Stomach (tissue), 9 donors: Measurements from ENCODE around the gene ZNF451. TPM values are rescaled to one million over a fixed set of nuclear protein-coding genes. Genes with fewer than 3 reads are reported as not detected.

Experiments used
- DNase-seq, 2 donors: peaks; one replicate each; pipeline versions ENCODE4 v3.0.0 to v3.0.0-alpha.2; 2013 to 2019
- H3K27ac ChIP-seq, 5 donors: fragments of 200-600 bp in 4 of 5; sonication (generic) in 4 of 5; one replicate each; pipeline ENCODE4 v1.5.1; 2013 to 2019; ENCODE audit warnings: mild to moderate bottlenecking in 1 of 5, moderate library complexity in 1 of 5
- H3K27me3 ChIP-seq, 3 donors: fragments of 200-600 bp; sonication (generic); one replicate each; pipeline ENCODE4 v1.5.1; 2017 to 2019; ENCODE audit warnings: mixed run types in 1 of 3
- H3K36me3 ChIP-seq, 4 donors: fragments of 200-600 bp; sonication (generic); 1 replicate in 3 of 4; 2 replicates in 1 of 4; pipeline ENCODE4 v1.5.1; 2016 to 2019
- H3K4me1 ChIP-seq, 4 donors: fragments of 200-600 bp; sonication (generic); one replicate each; pipeline ENCODE4 v1.5.1; 2016 to 2019
- H3K4me3 ChIP-seq, 4 donors: fragments of 200-600 bp; sonication (generic) in 3 of 4; one replicate each; pipeline ENCODE4 v1.5.1; 2016 to 2019; ENCODE audit warnings: mild to moderate bottlenecking in 1 of 4
- H3K9me3 ChIP-seq, 4 donors: fragments of 200-600 bp; sonication (generic); one replicate each; pipeline ENCODE4 v1.5.1; 2016 to 2019
- CTCF ChIP-seq, 7 experiments: fragments of 450-650 bp in 4 of 7; fragments of 200-600 bp in 3 of 7; sonication (generic) in 3 of 7; IDR thresholded peaks; one replicate each; pipeline ENCODE4 v1.5.1; 2016 to 2019; ENCODE audit warnings: antibody characterized with exemption in 7 of 7, control low read depth in 2 of 7, mild to moderate bottlenecking in 1 of 7
- EP300 ChIP-seq: sonication (generic); formaldehyde crosslinking; IDR thresholded peaks from one replicate; pipeline ENCODE4 v1.6.1; 2017; ENCODE audit warnings: antibody characterized with exemption
- POLR2A ChIP-seq, 4 donors: fragments of 450-650 bp; IDR thresholded peaks; one replicate each; pipeline ENCODE4 v1.6.1; 2016; ENCODE audit warnings: antibody characterized with exemption in 4 of 4, control low read depth in 2 of 4, mild to moderate bottlenecking in 1 of 4, moderate library complexity in 1 of 4
- POLR2AphosphoS5 ChIP-seq, 3 donors: sonication (generic); formaldehyde crosslinking; IDR thresholded peaks; one replicate each; pipeline ENCODE4 v1.6.1; 2016; ENCODE audit warnings: antibody characterized with exemption in 3 of 3
- WGBS, 5 donors: extraction: QIAGEN DNeasy Blood & Tissue Kit in 3 of 5; methylation state at CpG; one replicate each; pipeline versions ENCODE4 v1.1.5 to v1.1.7; 2013 to 2018; 5-methylcytosine and 5-hydroxymethylcytosine counted together
- intact Hi-C: fragments of 100-400 bp; cut with DNase I; formaldehyde crosslinking; loops from one replicate; pipeline ENCODE4 v1.15.1; 2023; ENCODE audit warnings: low total_unique reads
- polyA plus RNA-seq, 3 donors: library from polyadenylated mRNA; stranded (reverse); fragments of 200-250 nt; gene quantifications; one replicate each; pipeline ENCODE4 v1.2.3, GENCODE V29; 2013
- total RNA-seq, 5 donors: library from RNA; depleted of rRNA; stranded (reverse); fragments of >200 nt; gene quantifications; one replicate each; pipeline versions ENCODE4 v1.1.0 to v1.2.3, GENCODE V29; 2014 to 2016
- donor health status: healthy with polysubstance abuse.
- donor health status: Bipolar disorder and iron deficiency.
- donor health status: healthy.

The ZNF451 gene
- total and polyA plus RNA-seq, 8 donors: 6.0 to 402 (median 35.1) TPM

- Histone ChIP-seq H3K4me3 (no peak overlapping the region), H3K27ac (peak overlapping the region in 1 of 5 donors; percentile 59), H3K27me3 (no peaks in the 10 kb centered on the region), H3K36me3 (peaks cover 4 to 41% (median 28%) of the 10 kb centered on the region in 4 donors), H3K9me3 (no peaks in the 10 kb centered on the region), H3K4me1 (peaks cover 0 to 49% (median 24%) of the 10 kb centered on the region in 4 donors)
- intact Hi-C loops: no loop called here
- WGBS, 5 donors: 72 to 88% (median 87%) methylated on average over 3 of the region's 3 CpGs
- TF ChIP-seq POLR2AphosphoS5 (IDR thresholded peaks at IDR 0.05): no peak
- no peak for TF ChIP-seq POLR2A (IDR thresholded peaks at IDR 0.05)
- no peak for TF ChIP-seq EP300
- no peak for TF ChIP-seq CTCF (IDR thresholded peaks at IDR 0.05)
- DNase-seq: no peak
Measured at GRCh38 chr6:57180596-57180995, 90.6 kb downstream of the ZNF451 start.

- no peaks in the 10 kb centered on the region for H3K9me3 ChIP-seq
- H3K36me3 ChIP-seq: peaks cover 4 to 45% (median 28%) of the 10 kb centered on the region in 4 donors
- DNase-seq: peak in 1 of 2 donors; percentile 50
- intact Hi-C loops: no loop called here
- H3K4me3 ChIP-seq: no peak overlapping the region
- peaks cover 0 to 35% (median 18%) of the 10 kb centered on the region in 4 donors for H3K4me1 ChIP-seq
- H3K27me3 ChIP-seq: no peaks in the 10 kb centered on the region
- no peak for TF ChIP-seq CTCF (IDR thresholded peaks at IDR 0.05)
- H3K27ac ChIP-seq: peak overlapping the region in 3 of 5 donors; percentile 50 to 59 (median 52)
- 65 to 86% (median 82%) methylated on average over 2 of the region's 2 CpGs for WGBS, 5 donors
Measured at GRCh38 chr6:57182017-57182432, 92.0 kb downstream of the ZNF451 start.

GRCh38 chr6:57183336-57183735 lies 93.3 kb downstream of the ZNF451 start:
- Histone ChIP-seq H3K9me3 (no peaks in the 10 kb centered on the region), H3K27ac (no peak overlapping the region), H3K4me3 (no peak overlapping the region), H3K36me3 (peaks cover 4 to 51% (median 28%) of the 10 kb centered on the region in 4 donors), H3K4me1 (peaks cover 0 to 24% (median 12%) of the 10 kb centered on the region in 4 donors), H3K27me3 (no peaks in the 10 kb centered on the region)
- no peak for DNase-seq
- intact Hi-C loops: no loop called here
- WGBS, 5 donors: 75 to 95% (median 91%) methylated on average over 2 of the region's 2 CpGs
- TF ChIP-seq CTCF (IDR thresholded peaks at IDR 0.05): no peak
- no peak for TF ChIP-seq POLR2AphosphoS5 (IDR thresholded peaks at IDR 0.05)
- no peak for TF ChIP-seq POLR2A (IDR thresholded peaks at IDR 0.05)
- no peak for TF ChIP-seq EP300

- no peaks in the 10 kb centered on the region for H3K4me1 ChIP-seq
- H3K9me3 ChIP-seq: no peaks in the 10 kb centered on the region
- H3K27ac ChIP-seq: no peak overlapping the region
- H3K4me3 ChIP-seq: no peak overlapping the region
- intact Hi-C loops: no loop called here
- WGBS, 5 donors: 58 to 72% (median 64%) methylated on average over 2 of the region's 2 CpGs
- peak in 1 of 2 donors; percentile 48 for DNase-seq
- H3K27me3 ChIP-seq: no peaks in the 10 kb centered on the region
- H3K36me3 ChIP-seq: peaks cover 0 to 22% (median 10%) of the 10 kb centered on the region in 4 donors
- peak in 1 of 7 experiments; percentile 23 for TF ChIP-seq CTCF (IDR thresholded peaks at IDR 0.05)
- no peak for TF ChIP-seq EP300
Measured at GRCh38 chr6:57190140-57190539, 100.2 kb downstream of the ZNF451 start.
